ENCODE measurements around the gene KRTAP12-2. TPM values are rescaled to one million over a fixed set of nuclear protein-coding genes. Genes with fewer than 3 reads are reported as not detected.

The KRTAP12-2 gene
- total RNA-seq, 6 donors from 2014 or later: not detected

- peaks cover 0 to 62% (median 37%) of the 10 kb centered on the region in 4 donors for H3K27me3 ChIP-seq
- peaks cover 0 to 43% (median 14%) of the 10 kb centered on the region in 4 donors for H3K4me1 ChIP-seq
- no peaks in the 10 kb centered on the region for H3K36me3 ChIP-seq
- H3K27ac ChIP-seq: no peak overlapping the region
- DNase-seq (peak in 1 of 2 donors; percentile 85), ATAC-seq (ENCODE audit: low FRiP score in 2 of 2) (peak in 1 of 2 donors; percentile 27)
- WGBS, 2 donors: 2 to 14% methylated on average over 23 to 36 of the region's 45 CpGs
- TF ChIP-seq CTCF (IDR thresholded peaks at IDR 0.05): no peak
- H3K4me3 ChIP-seq: no peak overlapping the region
- H3K9me3 ChIP-seq: peaks cover 0 to 7% (median 0%) of the 10 kb centered on the region in 4 donors
Measured at GRCh38 chr21:44709426-44710293, 42.9 kb upstream of the KRTAP12-2 start.

- no peak for ATAC-seq (ENCODE audit: low FRiP score in 2 of 2)
- 2 to 17% methylated on average over 10 to 15 of the region's 25 CpGs for whole genome bisulfite sequencing, 2 donors
Measured at GRCh38 chr21:44708866-44709425, 42.2 kb upstream of the KRTAP12-2 start.

GRCh38 chr21:44708213-44708865, 41.6 kb upstream of the KRTAP12-2 start:
- H3K4me1 ChIP-seq: peaks cover 0 to 43% (median 14%) of the 10 kb centered on the region in 4 donors
- H3K9me3 ChIP-seq: peaks cover 0 to 7% (median 0%) of the 10 kb centered on the region in 4 donors
- no peak for DNase-seq
- peaks cover 0 to 67% (median 39%) of the 10 kb centered on the region in 4 donors for H3K27me3 ChIP-seq
- WGBS, 2 donors: 17 to 26% methylated on average over 7 to 9 of the region's 13 CpGs
- no peak for ATAC-seq (ENCODE audit: low FRiP score in 2 of 2)
- no peaks in the 10 kb centered on the region for H3K36me3 ChIP-seq
- H3K27ac ChIP-seq: no peak overlapping the region
- TF ChIP-seq EP300 (IDR thresholded peaks at IDR 0.05): no peak
- no peak for TF ChIP-seq POLR2AphosphoS5 (IDR thresholded peaks at IDR 0.05)
- no peak overlapping the region for H3K4me3 ChIP-seq

More at GRCh38 chr21:44708866-44709425, 42.2 kb upstream of the KRTAP12-2 start:
- Histone ChIP-seq H3K4me3 (no peak overlapping the region), H3K36me3 (no peaks in the 10 kb centered on the region), H3K4me1 (peaks cover 0 to 43% (median 14%) of the 10 kb centered on the region in 4 donors), H3K27me3 (peaks cover 0 to 63% (median 38%) of the 10 kb centered on the region in 4 donors), H3K27ac (no peak overlapping the region), H3K9me3 (peaks cover 0 to 7% (median 0%) of the 10 kb centered on the region in 4 donors)
- peak in 1 of 2 donors; percentile 42 for DNase-seq
- no peak for TF ChIP-seq POLR2AphosphoS5 (IDR thresholded peaks at IDR 0.05)
- TF ChIP-seq POLR2A (IDR thresholded peaks at IDR 0.05): no peak
- no peak for TF ChIP-seq CTCF (IDR thresholded peaks at IDR 0.05)
- TF ChIP-seq EP300 (IDR thresholded peaks at IDR 0.05): no peak

- TF ChIP-seq CTCF (IDR thresholded peaks at IDR 0.05): no peak
- Histone ChIP-seq H3K36me3 (no peaks in the 10 kb centered on the region), H3K9me3 (peaks cover 0 to 7% (median 0%) of the 10 kb centered on the region in 4 donors), H3K4me1 (peaks cover 0 to 41% (median 14%) of the 10 kb centered on the region in 4 donors), H3K27ac (no peak overlapping the region), H3K27me3 (peaks cover 0 to 60% (median 29%) of the 10 kb centered on the region in 4 donors), H3K4me3 (no peak overlapping the region)
- peak in 1 of 2 donors; percentile 42 for DNase-seq
- no peak for ATAC-seq (ENCODE audit: low FRiP score in 2 of 2)
- 14 to 19% methylated on average over 6 to 39 of the region's 46 CpGs for WGBS, 2 donors
Measured at GRCh38 chr21:44706706-44707581, 40.2 kb upstream of the KRTAP12-2 start.
